IMR-90 (cell line): Measurements from ENCODE around the gene TGM6. TPM values are rescaled to one million over a fixed set of nuclear protein-coding genes. Genes with fewer than 3 reads are reported as not detected.

ENCODE experiments used
- ATAC-seq: fragments of 200-7000 bp; cut with Tn5 transposase; 2 replicates; pipeline ENCODE4 v1.9.1; 2020; ENCODE audit warnings: low read depth, mild to moderate bottlenecking, moderate library complexity
- BruUV-seq: library from RNA; stranded (reverse); fragments of 400-500 nt; replicated peaks from 2 replicates; lab custom pipeline; 2021; lab: Mats Ljungman, UMichigan
- CTCF ChIA-PET: fragments of 300-600 bp; formaldehyde crosslinking; extraction: SDS; loops from one replicate; lab custom pipeline; 2021; ENCODE audit warnings: antibody characterized with exemption; lab: Yijun Ruan, JAX
- POLR2A ChIA-PET: fragments of 300-600 bp; sonication (Branson Sonifier 250); formaldehyde crosslinking; loops from one replicate; lab custom pipeline; 2022; ENCODE audit warnings: antibody characterized with exemption; ENCODE audit not compliant: unreplicated experiment; lab: Charles Lee
- DNase-seq: peaks from one replicate; pipeline ENCODE4 v3.0.0; 2013
- H2AFZ ChIP-seq: replicated peaks from 2 replicates; pipeline ENCODE3; 2013; ENCODE audit warnings: low read length, mild to moderate bottlenecking; ENCODE audit not compliant: poor library complexity
- H2AK5ac ChIP-seq: 2 replicates; pipeline ENCODE4 v1.6.1; 2013; ENCODE audit warnings: low read depth, low read length, inconsistent platforms
- H2AK9ac ChIP-seq: replicated peaks from 2 replicates; pipeline ENCODE3; 2013; ENCODE audit warnings: mild to moderate bottlenecking, low read depth, low read length, moderate library complexity; ENCODE audit not compliant: poor library complexity
- H2BK120ac ChIP-seq: 2 replicates; pipeline ENCODE4 v1.6.1; 2013; ENCODE audit warnings: low read depth, low read length, inconsistent platforms
- H2BK15ac ChIP-seq: 3 replicates; pipeline ENCODE4 v1.6.1; 2013; ENCODE audit warnings: low read depth, low read length, inconsistent platforms
- H2BK20ac ChIP-seq: 2 replicates; pipeline ENCODE4 v1.6.1; 2013; ENCODE audit warnings: low read depth, mild to moderate bottlenecking, inconsistent platforms, low read length, moderate library complexity
- H2BK5ac ChIP-seq: 2 replicates; pipeline ENCODE4 v1.6.1; 2013; ENCODE audit warnings: mild to moderate bottlenecking, low read depth, low read length, inconsistent platforms; ENCODE audit not compliant: poor library complexity, severe bottlenecking
- H3K14ac ChIP-seq: replicated peaks from 2 replicates; pipeline ENCODE4 v1.6.1; 2013; ENCODE audit warnings: low read depth, low read length, inconsistent platforms
- H3K18ac ChIP-seq: 2 replicates; pipeline ENCODE4 v1.6.1; 2013; ENCODE audit warnings: low read depth, low read length, control low read depth
- H3K23ac ChIP-seq: 2 replicates; pipeline ENCODE4 v1.6.1; 2013; ENCODE audit warnings: low read depth, low read length, inconsistent platforms
- H3K27ac ChIP-seq: 2 replicates; pipeline ENCODE4 v1.5.1; 2013; ENCODE audit warnings: mild to moderate bottlenecking, control low read depth, low read length; ENCODE audit not compliant: insufficient read depth
- H3K27me3 ChIP-seq: 2 replicates; pipeline ENCODE4 v1.6.1; 2013; ENCODE audit warnings: low read length; ENCODE audit not compliant: control insufficient read depth, insufficient read depth
- H3K36me3 ChIP-seq: 2 replicates; pipeline ENCODE4 v1.6.1; 2013; ENCODE audit warnings: low read length, mixed read lengths; ENCODE audit not compliant: control insufficient read depth, insufficient read depth
- H3K4ac ChIP-seq: 2 replicates; pipeline ENCODE4 v1.6.1; 2013; ENCODE audit warnings: low read depth, low read length, inconsistent platforms
- H3K4me1 ChIP-seq: 2 replicates; pipeline ENCODE4 v1.6.1; 2013; ENCODE audit warnings: low read length, mixed read lengths; ENCODE audit not compliant: control insufficient read depth, insufficient read depth
- H3K4me2 ChIP-seq: 2 replicates; pipeline ENCODE4 v1.6.1; 2013; ENCODE audit warnings: low read depth, mild to moderate bottlenecking, control low read depth, low read length, moderate library complexity
- H3K4me3 ChIP-seq: 2 replicates; pipeline ENCODE4 v1.5.1; 2013; ENCODE audit warnings: low read depth, mild to moderate bottlenecking, control low read depth, low read length, moderate library complexity; ENCODE audit not compliant: insufficient read depth
- H3K56ac ChIP-seq: 2 replicates; pipeline ENCODE4 v1.6.1; 2013; ENCODE audit warnings: low read length, inconsistent platforms; ENCODE audit not compliant: insufficient read depth; ENCODE audit errors: extremely low read depth
- H3K79me1 ChIP-seq, 2 experiments: 2 replicates each; pipeline ENCODE4 v1.6.1; 2013; ENCODE audit warnings: low read length in 2 of 2, inconsistent platforms in 1 of 2, low read depth in 1 of 2
- H3K9ac ChIP-seq: 2 replicates; pipeline ENCODE4 v1.6.1; 2013; ENCODE audit warnings: low read depth, low read length, control low read depth
- H3K9me1 ChIP-seq: 2 replicates; pipeline ENCODE4 v1.6.1; 2013; ENCODE audit warnings: low read length, inconsistent platforms; ENCODE audit not compliant: insufficient read depth
- H3K9me3 ChIP-seq: 2 replicates; pipeline ENCODE4 v1.6.1; 2013; ENCODE audit warnings: low read length; ENCODE audit not compliant: control insufficient read depth, insufficient read depth
- H4K20me1 ChIP-seq: 2 replicates; pipeline ENCODE4 v1.6.1; 2013; ENCODE audit warnings: low read length, inconsistent platforms; ENCODE audit not compliant: insufficient read depth
- H4K5ac ChIP-seq: 2 replicates; pipeline ENCODE4 v1.6.1; 2013; ENCODE audit warnings: mild to moderate bottlenecking, low read depth, low read length, control low read depth
- H4K8ac ChIP-seq, 2 experiments: 2 replicates each; pipeline ENCODE4 v1.6.1; 2013; ENCODE audit warnings: low read depth in 2 of 2, low read length in 2 of 2, control low read depth in 1 of 2, inconsistent platforms in 1 of 2
- H4K91ac ChIP-seq: 2 replicates; pipeline ENCODE4 v1.6.1; 2013; ENCODE audit warnings: low read depth, low read length, inconsistent platforms; ENCODE audit not compliant: insufficient read depth
- BHLHE40 ChIP-seq: fragments of 150-350 bp; IDR thresholded peaks from 2 replicates; pipeline ENCODE4 v1.6.1; 2016; ENCODE audit warnings: mild to moderate bottlenecking, low read depth, low read length
- CTCF ChIP-seq: conservative IDR thresholded peaks from 2 replicates; pipeline ENCODE4 v1.5.1; 2012; ENCODE audit warnings: mild to moderate bottlenecking, low read depth, low read length, improper control_type of control experiment
- ELK1 ChIP-seq: fragments of 150-350 bp; IDR thresholded peaks from 2 replicates; pipeline ENCODE4 v1.6.1; 2016; ENCODE audit warnings: low read depth, mild to moderate bottlenecking, low read length, moderate library complexity, borderline replicate concordance
- FOS ChIP-seq: fragments of 150-350 bp; IDR thresholded peaks from 2 replicates; pipeline ENCODE4 v1.6.1; 2016; ENCODE audit warnings: low read depth, low read length
- MAFK ChIP-seq: IDR thresholded peaks from 2 replicates; pipeline ENCODE4 v1.6.1; 2012; ENCODE audit warnings: low read depth, low read length, improper control_type of control experiment
- MXI1 ChIP-seq: IDR thresholded peaks from 2 replicates; pipeline ENCODE4 v1.6.1; 2012; ENCODE audit warnings: low read depth, mild to moderate bottlenecking, low read length, moderate library complexity, borderline replicate concordance
- NFE2L2 ChIP-seq: fragments of 150-350 bp; IDR thresholded peaks from 2 replicates; pipeline ENCODE4 v1.6.1; 2016; ENCODE audit warnings: low read depth, mild to moderate bottlenecking, low read length
- USF2 ChIP-seq: fragments of 150-350 bp; IDR thresholded peaks from 2 replicates; pipeline ENCODE4 v1.6.1; 2017; ENCODE audit warnings: mild to moderate bottlenecking, antibody characterized with exemption, low read length, low read depth
- WGBS, 2 experiments: methylation state at CpG; one replicate each; pipeline versions ENCODE4 v1.1.5 to v1.1.7; 2013; ENCODE audit warnings: missing lambda C conversion rate in 2 of 2; ENCODE audit not compliant: insufficient read length in 1 of 2; ENCODE audit errors: extremely low coverage in 2 of 2; 5-methylcytosine and 5-hydroxymethylcytosine counted together
- dilution Hi-C: fragments of 300-500 bp; cut with HindIII; formaldehyde crosslinking; loops from one replicate; pipeline ENCODE4 v1.14.3; 2018; ENCODE audit warnings: low sequenced_read_pairs; ENCODE audit not compliant: unreplicated experiment
- in situ Hi-C: fragments of 300-500 bp; cut with MboI; formaldehyde crosslinking; loops from 3 replicates; pipeline ENCODE4 v1.14.3; 2019; ENCODE audit warnings: low sequenced_read_pairs, inconsistent platforms, mixed read lengths
- intact Hi-C: fragments of 100-400 bp; cut with micrococcal nuclease; formaldehyde crosslinking; loops from 2 replicates; pipeline ENCODE4 v1.10.0; 2022
- polyA plus RNA-seq, 3 experiments: library from polyadenylated mRNA; depleted of rRNA; stranded (reverse); fragments of >200 nt; gene quantifications; 2 replicates each; pipeline ENCODE4 v1.2.3, GENCODE V29; 2012; ENCODE audit warnings: low replicate concordance in 1 of 3
- total RNA-seq: library from RNA; depleted of rRNA; stranded (reverse); fragments of >200 nt; gene quantifications from 2 replicates; pipeline ENCODE4 v1.2.3, GENCODE V29; 2012

Gene TGM6
- total and polyA plus RNA-seq, 2 of the 4 experiments (the other 2 are of a cell fraction), result not detected

GRCh38 chr20:2429051-2429450, 48.4 kb downstream of the TGM6 start:
- Histone ChIP-seq H3K27me3 (no peaks in the 10 kb centered on the region; the same call in 1 of the 2 replicates), H2BK20ac (no peak overlapping the region), H2AK5ac (no peak overlapping the region), H3K36me3 (no peaks in the 10 kb centered on the region), H3K27ac (no peak overlapping the region), H2BK5ac (no peak overlapping the region), H2BK15ac (no peak overlapping the region), H3K14ac (no peak overlapping the region), H3K4ac (no peak overlapping the region), H4K20me1 (no peaks in the 10 kb centered on the region), H2AFZ (no peak overlapping the region), H3K9me1 (no peaks in the 10 kb centered on the region), H2BK120ac (no peak overlapping the region), H3K9me3 (no peaks in the 10 kb centered on the region), H2AK9ac (no peak overlapping the region), H4K5ac (no peak overlapping the region), H3K18ac (no peak overlapping the region), H3K4me1 (no peaks in the 10 kb centered on the region), H3K9ac (no peak overlapping the region), H4K91ac (no peak overlapping the region), H3K56ac (no peak overlapping the region), H3K23ac (no peak overlapping the region), H3K79me1 (no peaks in the 10 kb centered on the region), H3K4me2 (no peak overlapping the region), H3K4me3 (no peak overlapping the region), H4K8ac (no peak overlapping the region)
- dilution Hi-C loops, result no loop called here
- no CpG with 5 or more reads among the region's 6 CpGs for WGBS, 2 experiments
- BruUV-seq, result no TSS peak
- CTCF ChIA-PET, result interaction anchor here (1.5 kb wide), 1 partner anchor 18 kb away, joined by 4 read pairs; no protein-coding TSS in a partner anchor
- POLR2A ChIA-PET, result no interaction called here
- TF ChIP-seq NFE2L2, result no peak
- no peak for TF ChIP-seq FOS
- no peak for TF ChIP-seq CTCF
- no peak for TF ChIP-seq ELK1
- no peak for TF ChIP-seq BHLHE40
- no peak for TF ChIP-seq MXI1
- no peak for TF ChIP-seq MAFK
- TF ChIP-seq USF2, result no peak
- ATAC-seq, result no peak
- no peak for DNase-seq
- intact Hi-C loops, result no loop called here
- in situ Hi-C loops, result no loop called here
